Testis (tissue), 3 donors: Measurements from ENCODE around the gene ESF1. TPM values are rescaled to one million over a fixed set of nuclear protein-coding genes. Genes with fewer than 3 reads are reported as not detected.

Source experiments
- DNase-seq: peaks from one replicate; pipeline ENCODE4 v3.0.0-alpha.2; 2019
- H3K27ac ChIP-seq, 2 donors: fragments of 200-600 bp; sonication (generic); one replicate each; pipeline ENCODE4 v1.5.1; 2019
- H3K27me3 ChIP-seq: fragments of 200-600 bp; sonication (generic); one replicate; pipeline ENCODE4 v1.5.1; 2019
- H3K36me3 ChIP-seq: fragments of 200-600 bp; sonication (generic); one replicate; pipeline ENCODE4 v1.5.1; 2017; ENCODE audit warnings: low read depth; ENCODE audit errors: missing control alignments
- H3K4me1 ChIP-seq: fragments of 200-600 bp; sonication (generic); one replicate; pipeline ENCODE4 v1.5.1; 2019
- H3K4me3 ChIP-seq, 2 donors: fragments of 200-600 bp; sonication (generic); one replicate each; pipeline ENCODE4 v1.5.1; 2017 to 2019
- H3K9me3 ChIP-seq: fragments of 200-600 bp; sonication (generic); one replicate; pipeline ENCODE4 v1.5.1; 2017
- POLR2A ChIP-seq: fragments of 450-650 bp; IDR thresholded peaks from one replicate; pipeline ENCODE4 v1.6.1; 2017; ENCODE audit warnings: antibody characterized with exemption, mild to moderate bottlenecking, moderate library complexity
- WGBS, 2 donors: methylation state at CpG; one replicate each; pipeline ENCODE4 v1.1.5; 2018; 5-methylcytosine and 5-hydroxymethylcytosine counted together
- intact Hi-C: fragments of 100-400 bp; cut with DNase I; formaldehyde crosslinking; loops from one replicate; pipeline ENCODE4 v1.15.1; 2023; ENCODE audit warnings: low total_unique reads
- polyA plus RNA-seq: library from polyadenylated mRNA; stranded (reverse); fragments of 350-450 nt; fragmentation: Illumina TruSeq; extraction: RNeasy Lipid Tissue Mini Kit (QIAGEN cat#74804); gene quantifications from one replicate; pipeline ENCODE4 v1.2.3, GENCODE V29; 2014; ENCODE audit warnings: low read depth, low replicate concordance; ENCODE audit not compliant: insufficient read depth
- total RNA-seq, 2 donors: library from RNA; depleted of rRNA; stranded (reverse); fragments of >200 nt; gene quantifications; one replicate each; pipeline ENCODE4 v1.2.3, GENCODE V29; 2016
- TF ChIP-seq, protein P1 (sequence below), 3 experiments: fragments of 450-650 bp in 2 of 3; fragments of 200-600 bp in 1 of 3; sonication (generic) in 1 of 3; IDR thresholded peaks; one replicate each; pipeline ENCODE4 v1.5.1; 2016 to 2019; ENCODE audit warnings: antibody characterized with exemption in 3 of 3, mild to moderate bottlenecking in 2 of 3, moderate library complexity in 1 of 3

The ESF1 gene
- total and polyA plus RNA-seq, 3 donors from 2014 or later = 4.5 to 21.7 (median 20.2) TPM

GRCh38 chr20:13758884-13759283 is 25.8 kb downstream of the ESF1 start:
- intact Hi-C loops = no loop called here
- WGBS, 2 donors = 94 to 100% methylated on average over 1 of the region's 1 CpG
- no peaks in the 10 kb centered on the region for H3K9me3 ChIP-seq

DNA sequence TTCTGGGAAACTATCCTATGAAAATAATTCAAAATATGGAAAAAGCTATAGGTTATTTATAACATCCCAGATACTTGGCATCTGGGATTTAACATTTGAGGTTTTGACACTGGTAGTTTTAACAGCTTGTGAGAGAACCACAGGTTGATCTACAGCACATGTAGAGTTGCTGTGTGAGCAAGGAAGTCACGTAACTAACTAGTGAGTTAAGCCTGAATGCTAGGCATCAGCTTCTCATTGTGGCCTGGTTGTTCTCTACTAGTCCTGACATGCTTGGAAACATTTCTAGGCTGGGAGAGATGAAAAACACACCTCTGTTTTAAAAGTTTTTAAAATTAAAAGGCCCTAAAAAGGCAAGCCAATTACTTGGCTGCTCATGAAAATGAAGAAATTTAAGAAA is 28.2 kb downstream of the ESF1 start:
- Histone ChIP-seq H3K27ac (no peak overlapping the region), H3K4me1 (no peaks in the 10 kb centered on the region), H3K9me3 (no peaks in the 10 kb centered on the region), H3K36me3 (no peaks in the 10 kb centered on the region), H3K27me3 (no peaks in the 10 kb centered on the region), H3K4me3 (no peak overlapping the region)
- no peak for TF ChIP-seq POLR2A
- TF ChIP-seq, protein P1, sequence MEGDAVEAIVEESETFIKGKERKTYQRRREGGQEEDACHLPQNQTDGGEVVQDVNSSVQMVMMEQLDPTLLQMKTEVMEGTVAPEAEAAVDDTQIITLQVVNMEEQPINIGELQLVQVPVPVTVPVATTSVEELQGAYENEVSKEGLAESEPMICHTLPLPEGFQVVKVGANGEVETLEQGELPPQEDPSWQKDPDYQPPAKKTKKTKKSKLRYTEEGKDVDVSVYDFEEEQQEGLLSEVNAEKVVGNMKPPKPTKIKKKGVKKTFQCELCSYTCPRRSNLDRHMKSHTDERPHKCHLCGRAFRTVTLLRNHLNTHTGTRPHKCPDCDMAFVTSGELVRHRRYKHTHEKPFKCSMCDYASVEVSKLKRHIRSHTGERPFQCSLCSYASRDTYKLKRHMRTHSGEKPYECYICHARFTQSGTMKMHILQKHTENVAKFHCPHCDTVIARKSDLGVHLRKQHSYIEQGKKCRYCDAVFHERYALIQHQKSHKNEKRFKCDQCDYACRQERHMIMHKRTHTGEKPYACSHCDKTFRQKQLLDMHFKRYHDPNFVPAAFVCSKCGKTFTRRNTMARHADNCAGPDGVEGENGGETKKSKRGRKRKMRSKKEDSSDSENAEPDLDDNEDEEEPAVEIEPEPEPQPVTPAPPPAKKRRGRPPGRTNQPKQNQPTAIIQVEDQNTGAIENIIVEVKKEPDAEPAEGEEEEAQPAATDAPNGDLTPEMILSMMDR (IDR thresholded peaks at IDR 0.05) = no peak
- no peak for DNase-seq
- WGBS, 2 donors = 92 to 100% methylated on average over 1 of the region's 1 CpG
- intact Hi-C loops = no loop called here

More at GRCh38 chr20:13758884-13759283, 25.8 kb downstream of the ESF1 start:
- Histone ChIP-seq H3K4me1 (no peaks in the 10 kb centered on the region), H3K36me3 (no peaks in the 10 kb centered on the region), H3K4me3 (no peak overlapping the region), H3K27me3 (no peaks in the 10 kb centered on the region), H3K27ac (no peak overlapping the region)
- TF ChIP-seq POLR2A = no peak
- TF ChIP-seq, protein P1 (IDR thresholded peaks at IDR 0.05) = no peak
- DNase-seq = no peak

DNA sequence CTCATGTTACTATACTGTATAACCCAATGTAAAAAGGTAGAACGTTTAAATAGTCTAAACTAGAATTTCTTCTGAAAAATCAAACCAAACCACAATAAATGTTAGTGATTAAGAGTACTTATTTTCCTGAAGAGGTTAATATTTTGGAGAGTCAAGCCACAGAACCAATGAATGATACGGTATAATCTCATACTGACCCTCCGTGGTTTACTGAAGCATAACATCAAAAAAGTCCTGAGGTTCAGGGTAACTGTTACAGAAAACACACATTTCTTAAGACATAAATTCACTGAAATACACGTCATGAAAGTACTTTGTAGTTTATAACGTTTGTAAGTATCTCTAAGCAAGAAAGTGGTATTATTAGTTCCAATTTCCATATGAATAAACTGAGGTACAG is 28.9 kb downstream of the ESF1 start:
- no peak overlapping the region for H3K27ac ChIP-seq
- H3K4me1 ChIP-seq = no peaks in the 10 kb centered on the region
- intact Hi-C loops = no loop called here
- H3K27me3 ChIP-seq = no peaks in the 10 kb centered on the region
- DNase-seq = no peak
- no peak overlapping the region for H3K4me3 ChIP-seq
- no peaks in the 10 kb centered on the region for H3K36me3 ChIP-seq
- WGBS, 2 donors = 79 to 84% methylated on average over 5 of the region's 5 CpGs
- H3K9me3 ChIP-seq = no peaks in the 10 kb centered on the region
- TF ChIP-seq, protein P1 (IDR thresholded peaks at IDR 0.05) = no peak

DNA sequence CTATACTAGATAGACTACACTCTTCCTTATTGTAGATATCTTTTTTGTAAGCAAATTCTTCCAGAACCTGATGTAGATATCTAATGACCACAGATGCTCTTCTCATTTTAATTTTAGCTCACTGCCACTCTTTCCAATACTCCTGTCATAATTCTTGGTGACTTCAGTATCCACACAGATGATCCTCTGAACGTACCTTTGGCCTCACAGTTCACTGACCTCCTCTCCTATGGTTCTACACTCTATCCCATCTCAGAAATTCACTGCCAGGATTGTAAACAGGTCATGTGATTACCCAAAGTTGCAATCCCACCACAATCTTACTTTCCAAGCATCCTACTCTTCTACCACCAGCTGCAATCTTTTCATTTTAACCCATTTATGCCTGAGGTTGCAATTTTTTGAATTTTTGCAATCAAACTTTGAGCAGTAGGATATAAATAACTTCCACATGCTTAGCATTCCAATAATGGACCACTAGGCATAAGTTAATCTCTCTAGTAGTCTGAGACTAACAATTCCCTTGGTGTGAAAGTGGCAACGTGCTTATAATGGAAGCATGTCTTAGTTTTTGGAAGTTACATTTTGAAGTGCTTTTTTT is 31.2 kb downstream of the ESF1 start:
- no peaks in the 10 kb centered on the region for H3K36me3 ChIP-seq
- H3K27ac ChIP-seq = no peak overlapping the region
- no peaks in the 10 kb centered on the region for H3K4me1 ChIP-seq
- intact Hi-C loops = no loop called here
- TF ChIP-seq, protein P1 (IDR thresholded peaks at IDR 0.05) = no peak
- no peak for TF ChIP-seq POLR2A
- WGBS, 2 donors = 78 to 94% methylated on average over 2 of the region's 2 CpGs
- DNase-seq = no peak
- no peak overlapping the region for H3K4me3 ChIP-seq
- H3K27me3 ChIP-seq = no peaks in the 10 kb centered on the region
- no peaks in the 10 kb centered on the region for H3K9me3 ChIP-seq

- H3K4me1 ChIP-seq = no peaks in the 10 kb centered on the region
- DNase-seq = no peak
- no peaks in the 10 kb centered on the region for H3K27me3 ChIP-seq
- H3K36me3 ChIP-seq = no peaks in the 10 kb centered on the region
- intact Hi-C loops = no loop called here
- no peaks in the 10 kb centered on the region for H3K9me3 ChIP-seq
- no peak overlapping the region for H3K27ac ChIP-seq
- no peak overlapping the region for H3K4me3 ChIP-seq
- 91 to 96% methylated on average over 3 of the region's 3 CpGs for WGBS, 2 donors
- TF ChIP-seq POLR2A = no peak
- TF ChIP-seq, protein P1 (IDR thresholded peaks at IDR 0.05) = no peak
Measured at GRCh38 chr20:13749811-13750210, 34.9 kb downstream of the ESF1 start.
